HTERT RPE-1 (cell line): ENCODE results near the gene TCOF1.

Experiments
- in situ Hi-C: fragments of 300-500 bp; cut with MboI; formaldehyde crosslinking; loops from 4 replicates; pipeline ENCODE4 v1.14.3; 2020; ENCODE audit warnings: low sequenced_read_pairs

The TCOF1 gene, protein sequence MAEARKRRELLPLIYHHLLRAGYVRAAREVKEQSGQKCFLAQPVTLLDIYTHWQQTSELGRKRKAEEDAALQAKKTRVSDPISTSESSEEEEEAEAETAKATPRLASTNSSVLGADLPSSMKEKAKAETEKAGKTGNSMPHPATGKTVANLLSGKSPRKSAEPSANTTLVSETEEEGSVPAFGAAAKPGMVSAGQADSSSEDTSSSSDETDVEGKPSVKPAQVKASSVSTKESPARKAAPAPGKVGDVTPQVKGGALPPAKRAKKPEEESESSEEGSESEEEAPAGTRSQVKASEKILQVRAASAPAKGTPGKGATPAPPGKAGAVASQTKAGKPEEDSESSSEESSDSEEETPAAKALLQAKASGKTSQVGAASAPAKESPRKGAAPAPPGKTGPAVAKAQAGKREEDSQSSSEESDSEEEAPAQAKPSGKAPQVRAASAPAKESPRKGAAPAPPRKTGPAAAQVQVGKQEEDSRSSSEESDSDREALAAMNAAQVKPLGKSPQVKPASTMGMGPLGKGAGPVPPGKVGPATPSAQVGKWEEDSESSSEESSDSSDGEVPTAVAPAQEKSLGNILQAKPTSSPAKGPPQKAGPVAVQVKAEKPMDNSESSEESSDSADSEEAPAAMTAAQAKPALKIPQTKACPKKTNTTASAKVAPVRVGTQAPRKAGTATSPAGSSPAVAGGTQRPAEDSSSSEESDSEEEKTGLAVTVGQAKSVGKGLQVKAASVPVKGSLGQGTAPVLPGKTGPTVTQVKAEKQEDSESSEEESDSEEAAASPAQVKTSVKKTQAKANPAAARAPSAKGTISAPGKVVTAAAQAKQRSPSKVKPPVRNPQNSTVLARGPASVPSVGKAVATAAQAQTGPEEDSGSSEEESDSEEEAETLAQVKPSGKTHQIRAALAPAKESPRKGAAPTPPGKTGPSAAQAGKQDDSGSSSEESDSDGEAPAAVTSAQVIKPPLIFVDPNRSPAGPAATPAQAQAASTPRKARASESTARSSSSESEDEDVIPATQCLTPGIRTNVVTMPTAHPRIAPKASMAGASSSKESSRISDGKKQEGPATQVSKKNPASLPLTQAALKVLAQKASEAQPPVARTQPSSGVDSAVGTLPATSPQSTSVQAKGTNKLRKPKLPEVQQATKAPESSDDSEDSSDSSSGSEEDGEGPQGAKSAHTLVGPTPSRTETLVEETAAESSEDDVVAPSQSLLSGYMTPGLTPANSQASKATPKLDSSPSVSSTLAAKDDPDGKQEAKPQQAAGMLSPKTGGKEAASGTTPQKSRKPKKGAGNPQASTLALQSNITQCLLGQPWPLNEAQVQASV (N-terminal part only)

DNA sequence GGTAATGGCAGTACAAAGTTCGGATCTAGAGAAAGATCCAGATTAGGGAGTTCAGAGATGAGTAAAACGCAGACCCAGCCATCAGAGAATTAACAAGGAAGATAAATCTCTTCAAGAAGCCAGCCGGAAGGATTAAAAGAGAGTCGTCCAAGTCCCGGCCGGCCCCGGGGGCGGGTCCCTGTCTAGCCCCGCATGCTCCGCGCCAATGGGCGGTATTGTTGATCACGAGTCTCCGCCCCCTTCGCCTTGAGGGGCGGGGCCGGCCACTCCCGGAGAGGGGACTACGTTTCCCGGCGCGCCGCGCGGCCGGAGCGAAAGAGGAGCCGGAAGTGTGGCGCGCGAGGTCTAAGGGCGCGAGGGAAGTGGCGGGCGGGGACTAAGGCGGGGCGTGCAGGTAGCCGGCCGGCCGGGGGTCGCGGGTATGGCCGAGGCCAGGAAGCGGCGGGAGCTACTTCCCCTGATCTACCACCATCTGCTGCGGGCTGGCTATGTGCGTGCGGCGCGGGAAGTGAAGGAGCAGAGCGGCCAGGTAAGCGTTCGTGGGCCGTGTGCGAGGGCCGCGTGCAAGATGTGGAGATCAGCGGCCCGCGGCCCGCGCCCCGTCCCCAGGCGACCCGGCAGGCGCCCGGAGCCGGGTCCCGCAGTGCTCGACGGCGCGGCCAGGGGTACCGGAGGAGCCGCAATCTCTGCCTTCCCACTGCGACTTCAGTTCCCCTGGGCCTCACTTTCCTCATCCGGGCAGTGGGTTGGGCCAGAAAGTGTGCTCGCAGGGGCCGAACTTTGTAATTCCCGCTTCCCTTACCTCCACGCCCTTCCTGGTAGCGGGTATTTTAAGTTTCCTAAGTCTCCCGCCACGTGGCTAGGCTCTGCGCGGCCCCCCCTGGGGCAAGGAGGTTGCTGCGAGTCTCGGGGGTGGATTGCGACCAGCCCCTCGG, at the start of gene TCOF1:
TCOF1 (plus strand) TSS at position 372 of the 935 bp plus-strand sequence; CDS start at position 422, 50 bp downstream.
- in situ Hi-C loops = no loop called here

DNA sequence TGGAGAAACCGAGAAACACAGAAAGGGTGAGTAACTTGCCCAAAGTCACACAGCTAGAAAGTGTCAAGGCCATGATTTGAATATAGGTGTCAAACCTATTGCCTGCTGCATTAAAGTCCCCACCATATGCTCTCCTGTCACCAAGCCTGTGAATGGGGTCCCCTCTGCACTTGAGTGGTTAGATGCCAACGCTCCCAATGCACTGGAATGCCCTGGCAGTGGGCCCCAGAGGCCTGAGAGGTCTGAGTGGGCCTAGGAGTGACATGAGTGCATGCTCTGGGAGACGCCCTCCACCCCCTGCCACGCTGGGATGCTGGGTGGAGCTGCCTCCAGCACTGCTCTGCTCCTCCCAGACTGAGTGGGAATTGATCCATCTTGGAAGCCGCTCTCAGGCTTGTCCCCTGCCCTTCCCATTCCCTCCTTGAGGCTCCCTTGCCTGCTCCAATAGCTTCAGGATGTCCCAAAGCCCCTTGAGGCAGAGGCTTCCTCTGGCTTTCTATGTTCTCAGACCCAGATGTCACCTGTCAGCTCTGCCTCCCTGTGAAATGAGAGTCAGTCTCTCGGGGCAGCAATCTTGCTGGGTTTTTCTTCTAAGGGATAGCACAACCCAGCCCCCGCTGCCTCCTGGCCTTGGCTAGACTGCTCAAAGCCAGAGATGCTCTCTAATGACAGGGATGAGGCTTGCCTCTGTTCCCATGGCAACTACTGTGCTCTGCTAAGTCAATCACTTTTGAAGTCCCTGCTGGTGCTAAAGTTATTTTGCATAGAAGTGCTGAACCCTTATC, 48.2 kb upstream of the TCOF1 start:
- in situ Hi-C loops = no loop called here

DNA sequence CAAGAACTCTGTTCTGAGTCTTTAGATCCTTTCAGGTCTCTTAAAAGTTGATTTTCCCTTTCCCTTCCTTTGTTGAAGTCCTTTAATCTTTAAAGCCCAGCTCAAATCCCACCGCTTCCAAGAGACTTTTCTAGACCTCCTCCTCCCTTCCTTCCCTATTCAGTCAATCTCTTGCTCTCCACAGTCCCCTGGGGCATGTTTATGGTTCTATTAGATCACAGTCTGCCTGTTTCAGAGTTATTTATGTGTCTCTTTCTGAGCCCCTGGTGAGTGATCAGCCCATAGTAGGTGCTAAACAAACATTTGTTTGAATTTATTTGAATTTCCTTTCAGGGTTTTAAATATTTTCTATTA, 47.6 kb upstream of the TCOF1 start:
- in situ Hi-C loops = no loop called here

DNA sequence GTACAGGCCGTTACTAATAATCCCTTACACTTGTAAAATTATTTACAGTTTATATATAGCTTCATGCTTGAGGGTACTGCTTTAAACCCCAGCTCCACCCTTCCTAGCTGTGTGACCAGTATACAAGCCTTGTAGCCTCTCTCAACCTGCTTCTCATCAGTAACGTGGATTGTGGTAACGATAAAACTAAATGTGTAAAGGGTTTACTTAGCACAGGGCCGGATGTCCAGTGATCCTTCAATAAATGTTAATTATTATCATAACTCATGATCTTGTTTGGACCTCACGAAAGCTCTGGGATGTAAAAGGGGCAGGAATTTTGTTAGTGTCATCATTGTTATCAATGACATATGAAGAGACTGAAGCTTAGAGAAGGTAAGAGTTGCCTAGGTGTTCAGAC, 47.3 kb upstream of the TCOF1 start:
- in situ Hi-C loops = no loop called here

DNA sequence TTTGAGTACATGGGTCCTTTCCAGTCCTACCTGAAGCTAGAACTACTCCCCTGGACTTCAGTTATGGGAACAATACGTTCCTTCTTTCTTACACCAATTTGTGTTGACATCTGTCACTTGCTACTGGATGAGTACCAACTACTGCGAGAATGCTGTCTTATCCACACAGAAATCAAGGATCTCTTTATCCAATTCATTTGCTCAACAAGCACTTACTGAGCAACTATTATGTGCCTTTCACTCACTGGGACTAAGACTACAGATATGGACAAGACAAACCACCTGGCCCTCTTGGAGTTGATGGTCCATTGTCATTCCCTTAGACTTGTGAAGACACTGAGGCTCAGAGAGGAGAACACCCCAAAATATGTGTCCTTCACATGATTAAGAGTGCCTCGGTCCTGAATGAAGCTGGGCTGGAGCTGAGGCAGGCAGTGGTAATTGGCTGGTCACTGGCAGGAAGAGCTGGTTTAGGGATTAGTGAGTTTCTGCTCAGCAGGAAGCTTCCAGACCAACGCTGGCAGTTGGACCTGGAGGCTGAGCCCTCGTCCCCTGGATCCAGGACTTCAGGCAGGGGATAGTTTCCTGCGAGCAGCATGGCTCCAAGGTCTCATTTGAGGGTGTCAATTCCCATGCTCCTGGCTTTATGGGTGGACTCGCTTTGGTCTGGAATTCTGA, 46.3 kb upstream of the TCOF1 start:
- in situ Hi-C loops = no loop called here

DNA sequence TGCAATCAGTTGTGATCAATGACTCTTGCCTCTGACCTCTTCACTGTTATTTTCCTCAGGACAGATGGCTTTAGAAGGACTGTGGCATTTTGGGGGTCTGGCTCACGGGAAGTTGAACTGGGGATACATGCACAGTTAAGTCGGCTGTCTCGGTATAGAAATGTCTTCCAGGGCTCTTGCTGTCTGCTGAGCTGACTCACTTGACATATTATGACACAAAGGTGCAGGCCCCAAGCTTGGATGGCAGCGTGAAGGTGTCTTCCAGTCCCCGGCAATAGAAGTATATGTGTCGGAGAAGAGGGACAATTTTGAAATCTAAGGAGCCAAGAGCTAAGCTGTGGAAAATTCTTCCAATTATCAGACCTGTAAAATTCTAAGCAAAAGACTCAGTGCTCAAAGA, 45.0 kb upstream of the TCOF1 start:
- in situ Hi-C loops = no loop called here

DNA sequence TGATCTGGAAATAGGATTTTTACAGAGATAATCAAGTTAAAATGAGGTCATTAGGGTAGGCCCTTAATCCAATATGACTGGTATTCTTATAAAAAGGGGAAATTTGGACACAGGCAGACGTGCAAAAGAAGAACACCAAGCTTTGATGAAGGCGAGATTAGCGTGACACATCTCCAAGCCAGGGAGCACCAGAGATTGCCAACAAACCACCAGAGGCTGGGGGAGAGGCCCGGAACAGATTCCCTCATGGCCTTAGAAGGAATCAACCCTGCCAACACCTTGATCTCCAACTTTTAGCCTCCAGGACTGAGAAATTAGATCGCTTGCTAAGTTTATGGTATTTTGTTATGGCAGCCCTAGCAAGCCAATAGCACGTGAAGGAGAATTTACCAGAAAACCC, 44.0 kb upstream of the TCOF1 start:
- in situ Hi-C loops = no loop called here

DNA sequence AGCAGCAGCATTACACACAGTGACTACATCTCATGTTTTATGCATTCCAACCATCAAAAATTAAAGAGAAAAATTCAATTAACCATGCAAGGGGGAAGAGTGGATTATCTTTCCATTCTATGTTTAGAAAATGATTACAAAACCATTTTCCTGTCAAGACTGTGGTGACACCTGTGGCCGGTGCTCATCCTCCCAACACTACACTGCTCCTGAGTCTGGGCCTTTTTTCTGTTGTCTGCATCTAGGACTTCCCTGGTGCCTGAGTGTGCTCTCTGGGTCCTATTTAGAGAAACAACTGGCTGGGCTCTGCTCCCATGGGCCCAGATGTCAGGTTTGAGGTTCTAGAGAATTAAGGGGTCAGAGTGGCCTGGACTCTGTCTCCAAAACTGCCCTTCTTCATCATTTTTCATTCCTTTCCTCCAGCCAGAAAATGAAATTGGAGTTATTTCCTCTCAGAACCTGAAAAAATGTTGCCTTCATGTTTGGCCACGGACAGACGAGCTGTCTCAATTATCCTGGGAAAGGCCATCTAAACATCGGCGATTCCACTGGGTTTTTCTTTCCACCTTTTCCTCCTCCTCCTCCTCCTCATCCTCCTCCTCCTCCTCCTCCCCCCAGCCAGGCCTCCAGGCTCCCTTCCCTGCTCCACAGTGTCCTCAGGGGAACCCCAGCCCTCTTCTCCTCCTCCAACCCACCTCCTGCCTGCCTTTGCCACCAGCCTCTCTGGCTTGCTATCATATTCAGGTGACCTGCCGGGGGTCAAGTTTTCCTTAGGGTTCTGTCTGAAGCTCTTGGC, 43.4 kb upstream of the TCOF1 start:
- in situ Hi-C loops = no loop called here

DNA sequence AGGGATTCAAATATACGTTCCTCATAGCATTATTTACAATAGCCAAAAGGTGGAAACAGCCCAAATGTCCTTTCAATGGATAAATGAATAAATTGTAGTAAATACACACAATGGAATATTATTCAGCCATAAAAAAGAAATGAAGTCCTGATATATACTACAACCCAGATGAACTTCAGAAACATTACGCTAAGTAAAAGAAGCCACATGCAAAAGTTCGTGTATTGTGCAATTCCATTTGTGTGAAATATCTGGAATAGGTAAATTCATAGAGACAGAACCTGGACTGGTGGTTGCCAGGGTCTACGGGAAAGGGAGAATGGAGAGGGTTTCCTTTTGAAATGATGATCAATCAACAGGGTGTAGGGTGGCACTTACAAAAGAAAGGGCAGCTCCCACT, 42.3 kb upstream of the TCOF1 start:
- in situ Hi-C loops = no loop called here

DNA sequence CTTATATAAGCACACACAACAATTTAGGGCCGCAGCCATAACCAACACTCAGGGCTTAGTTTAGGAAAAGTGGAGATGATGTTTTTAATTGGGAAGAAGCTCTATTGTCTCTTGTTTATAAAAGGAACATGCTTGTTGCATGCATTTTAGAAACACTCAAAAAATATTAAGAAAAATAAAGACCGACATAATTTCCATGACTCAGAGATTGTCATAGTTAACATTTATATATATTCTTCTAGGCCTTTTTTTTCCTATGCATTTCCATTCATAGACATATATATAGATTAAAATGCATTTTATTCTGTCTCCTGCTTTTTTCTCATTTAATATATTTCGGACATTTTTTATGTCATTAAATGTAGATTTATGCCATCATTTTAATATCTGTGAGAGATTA, 41.2 kb upstream of the TCOF1 start:
- in situ Hi-C loops = no loop called here

DNA sequence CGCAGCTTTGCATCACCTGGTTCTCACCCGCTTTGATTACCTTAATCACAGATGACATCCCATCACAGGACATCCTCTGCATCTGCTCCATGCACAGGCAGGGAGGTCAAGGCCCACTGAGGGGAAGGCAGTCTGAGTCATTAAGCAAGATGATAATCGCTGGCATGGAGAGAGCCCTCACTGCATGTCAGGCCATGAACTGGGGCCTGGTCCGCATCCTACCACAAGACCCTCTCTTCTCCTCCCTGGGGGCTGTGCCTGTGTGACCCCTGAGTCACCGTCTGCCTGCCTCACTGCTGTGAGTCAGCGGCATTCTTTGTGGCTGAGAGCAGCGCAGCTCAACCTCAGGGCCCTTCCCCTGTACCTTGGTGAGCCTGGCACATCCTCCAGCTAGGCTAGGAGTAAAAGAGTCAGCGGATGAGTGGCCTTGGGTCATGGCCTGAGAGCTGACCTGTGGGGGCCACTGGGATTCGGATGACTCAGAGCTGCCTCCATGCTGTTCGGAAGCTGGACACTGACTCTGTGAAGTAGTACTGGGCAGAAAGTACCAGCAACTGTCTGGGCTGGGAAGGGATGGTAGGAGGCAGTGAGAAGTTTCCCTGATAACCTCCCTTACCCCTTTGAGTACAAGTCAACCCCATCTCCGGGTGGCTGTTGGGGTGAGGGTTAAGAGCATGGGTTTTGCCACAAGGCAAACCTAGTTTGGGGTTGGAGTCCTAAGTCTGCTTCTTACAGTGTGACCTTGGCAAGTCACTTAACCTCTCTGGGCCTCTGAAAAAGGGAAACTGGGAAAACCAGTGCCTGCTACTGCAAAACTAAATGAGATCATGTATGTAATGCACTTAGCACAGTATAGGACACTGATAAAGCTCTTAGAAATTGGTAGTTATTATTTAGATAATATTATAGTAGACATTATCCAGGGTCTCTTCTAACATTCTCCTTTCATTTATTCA, 40.2 kb upstream of the TCOF1 start:
- in situ Hi-C loops = no loop called here

DNA sequence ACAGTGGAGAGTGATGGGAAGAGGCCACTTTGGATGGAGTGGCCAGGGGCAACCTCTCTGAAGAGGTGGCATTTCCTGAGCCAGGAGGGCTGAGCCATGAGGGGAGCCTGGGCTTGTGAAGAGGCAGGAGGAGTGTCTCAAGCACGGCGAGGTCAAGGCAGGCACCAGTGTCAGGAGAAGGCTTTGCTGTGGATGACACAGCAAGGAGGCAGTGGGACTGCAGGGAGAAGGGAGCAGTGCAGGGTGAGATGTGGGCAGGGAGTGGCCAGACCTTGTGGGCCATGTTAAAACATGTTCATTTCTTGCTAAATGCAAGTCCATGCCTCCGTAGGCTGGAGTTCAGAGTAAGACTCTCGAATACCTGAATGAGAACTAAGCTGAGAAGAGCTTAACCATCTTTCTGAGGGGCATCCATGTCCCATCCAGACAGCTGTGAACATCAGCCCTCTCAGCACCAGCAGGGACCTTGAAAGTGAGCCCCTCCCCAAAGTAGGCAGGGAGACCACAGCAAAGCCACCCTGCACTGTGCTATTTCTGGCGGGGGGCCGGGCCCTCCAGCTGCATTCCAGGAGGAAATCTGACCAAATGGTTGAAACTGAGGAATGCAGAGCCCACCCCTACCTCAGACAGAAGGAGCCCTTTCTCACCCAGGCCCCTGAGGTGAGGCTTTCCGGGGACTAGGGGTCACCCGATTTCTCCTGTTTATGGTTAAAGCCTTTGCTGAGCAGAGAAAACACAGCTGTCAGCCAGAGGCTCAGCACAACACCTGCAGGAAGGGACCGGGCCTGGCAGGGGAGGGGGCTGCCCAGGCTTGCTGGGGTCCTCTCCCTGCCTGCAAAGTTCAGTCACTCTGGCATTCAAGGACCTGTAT, 38.6 kb upstream of the TCOF1 start:
- in situ Hi-C loops = no loop called here

DNA sequence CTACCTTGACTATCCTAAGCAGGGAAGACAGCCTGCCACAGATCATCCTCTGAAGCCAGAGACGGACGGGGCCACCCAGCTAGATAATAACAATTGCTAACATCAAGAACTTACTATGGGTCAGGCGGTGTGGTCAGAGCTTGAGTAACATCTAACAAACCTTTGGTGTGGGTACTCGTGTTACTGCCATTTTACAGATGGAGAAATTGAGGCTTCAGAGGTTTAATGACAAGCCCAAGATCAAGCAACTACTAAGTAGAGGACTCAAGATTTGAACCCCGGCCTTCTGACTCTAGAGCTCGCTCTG, 38.1 kb upstream of the TCOF1 start:
- in situ Hi-C loops = no loop called here

DNA sequence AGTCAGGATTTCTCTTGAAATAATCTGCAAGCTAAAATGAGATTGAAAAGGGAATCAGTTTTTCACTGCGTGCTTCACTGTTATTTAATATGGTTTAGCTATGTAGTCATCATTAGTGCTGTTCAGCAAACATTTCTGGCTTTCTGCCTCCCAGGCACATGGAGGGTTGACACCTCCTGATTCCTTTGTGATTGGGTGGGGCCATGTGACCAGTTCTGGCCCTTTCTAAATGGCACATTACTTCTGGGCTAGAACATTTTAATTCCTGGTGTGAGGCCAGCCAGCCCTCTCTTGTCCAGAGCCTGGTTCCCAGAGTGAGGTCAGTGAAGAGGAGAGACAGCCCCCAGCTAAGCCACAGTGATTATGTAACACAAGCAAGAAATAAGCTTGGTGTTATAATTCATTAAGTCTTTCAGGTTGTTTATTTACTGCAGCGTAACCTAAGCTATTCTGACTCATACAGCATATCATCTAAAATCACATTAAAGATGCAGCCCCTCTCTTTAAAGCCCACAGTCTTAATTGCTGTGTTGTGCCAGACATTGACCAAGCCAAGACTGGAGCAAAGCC, 37.4 kb upstream of the TCOF1 start:
- in situ Hi-C loops = no loop called here

DNA sequence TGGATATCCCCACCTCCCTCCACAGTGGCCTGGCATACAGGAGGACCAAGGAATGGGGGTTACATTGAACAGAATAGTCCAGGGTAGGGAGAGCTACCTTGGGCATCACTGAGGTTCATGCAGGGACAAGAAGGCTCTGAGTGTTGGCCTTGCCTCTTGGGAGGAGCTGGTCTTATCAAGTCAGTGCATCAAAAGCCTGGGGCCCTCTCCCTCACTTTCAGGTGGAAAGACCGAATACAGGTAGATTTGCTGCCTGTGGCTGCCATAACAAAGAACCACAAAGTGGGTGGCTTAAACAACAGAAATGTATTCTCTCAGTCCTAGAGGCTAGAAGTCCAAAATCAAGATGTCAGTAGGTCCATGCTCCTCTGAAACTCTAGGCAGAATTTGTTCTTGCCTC, 36.3 kb upstream of the TCOF1 start:
- in situ Hi-C loops = no loop called here

DNA sequence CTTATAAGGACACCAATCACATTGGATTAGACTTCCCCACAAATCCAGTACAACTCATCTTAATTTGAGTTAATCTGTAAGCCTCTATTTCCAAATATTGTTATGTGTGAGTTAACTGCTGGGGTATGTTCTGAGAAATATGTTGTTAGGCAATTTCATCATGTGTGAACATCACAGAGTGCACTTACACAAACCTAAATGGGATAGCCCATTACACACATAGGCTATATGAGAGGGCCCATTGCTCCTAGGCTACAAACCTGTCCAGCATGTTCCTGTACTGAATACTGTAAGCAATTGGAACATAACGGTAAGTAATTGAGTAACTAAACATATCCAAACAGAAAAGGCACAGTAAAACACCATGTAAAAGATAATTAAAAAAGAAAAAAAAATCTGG, 35.7 kb upstream of the TCOF1 start:
- in situ Hi-C loops = no loop called here
